Fibroblast of skin of right quadriceps (primary cell): ENCODE measurements around the gene MICU2.
A peak's percentile ranks its signal among the peaks of the same experiment; 100 is the strongest.

Experiments used
- DNase-seq: peaks from one replicate; pipeline ENCODE4 v3.0.0-alpha.2; 2013

The MICU2 gene

GRCh38 chr13:21476893-21477472 lies 127.0 kb downstream of the MICU2 start:
- peak; percentile 72 for DNase-seq

GRCh38 chr13:21475115-21475514 lies 128.9 kb downstream of the MICU2 start:
- no peak for DNase-seq

- DNase-seq: no peak
These were observed 133.2 kb downstream of the MICU2 start for GRCh38 chr13:21470785-21471184.

- no peak for DNase-seq
These were observed 137.4 kb downstream of the MICU2 start for GRCh38 chr13:21466527-21466926.

- no peak for DNase-seq
These were observed 138.2 kb downstream of the MICU2 start for GRCh38 chr13:21465710-21466160.

- no peak for DNase-seq
These were observed 140.5 kb downstream of the MICU2 start for GRCh38 chr13:21463424-21463823.

- DNase-seq: no peak
These were observed 142.8 kb downstream of the MICU2 start for GRCh38 chr13:21461131-21461530.

GRCh38 chr13:21458813-21459701 lies 144.9 kb downstream of the MICU2 start, which contains the start of gene ZDHHC20:
TSS of gene ZDHHC20 (minus strand) at chr13:21459303. CDS start at chr13:21459171, 132 bp downstream.
- DNase-seq: peak; percentile 82

GRCh38 chr13:21458451-21458812 lies 145.5 kb downstream of the MICU2 start:
- no peak for DNase-seq

- peak; percentile 38 for DNase-seq
These were observed 150.4 kb downstream of the MICU2 start for GRCh38 chr13:21453387-21454081.

- DNase-seq: no peak
These were observed 153.0 kb downstream of the MICU2 start for GRCh38 chr13:21450936-21451335.

- no peak for DNase-seq
These were observed 157.3 kb downstream of the MICU2 start for GRCh38 chr13:21446656-21447055.

- no peak for DNase-seq
These were observed 158.2 kb downstream of the MICU2 start for GRCh38 chr13:21445759-21446158.

GRCh38 chr13:21443171-21443570 lies 160.8 kb downstream of the MICU2 start:
- no peak for DNase-seq
